ENCODE results near the gene ANG. TPM values are rescaled to one million over a fixed set of nuclear protein-coding genes. Genes with fewer than 3 reads are reported as not detected.

Gene ANG
- polyA plus RNA-seq, 3 donors: 9.8 to 55.7 (median 31.4) TPM

DNA sequence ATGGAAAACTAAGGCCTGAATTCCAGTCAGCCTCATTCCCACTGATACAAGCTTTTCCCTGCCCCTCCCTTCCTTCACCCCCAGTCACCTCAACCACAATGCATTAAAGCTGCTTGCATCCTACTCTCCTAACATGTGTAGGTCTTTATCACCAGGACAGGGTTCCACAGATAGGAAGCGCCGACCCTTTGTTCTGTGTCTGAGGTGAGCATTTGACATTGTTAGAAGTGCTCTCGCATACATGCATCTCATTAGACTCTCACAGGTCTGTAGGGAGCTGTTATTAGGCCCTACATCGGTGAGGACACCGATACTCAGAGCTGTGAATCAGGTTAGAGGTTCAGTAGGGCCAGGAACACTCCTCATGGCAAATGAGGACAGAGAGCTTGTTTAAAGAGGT, 43.9 kb downstream of the ANG start:
- TF ChIP-seq, protein P1, sequence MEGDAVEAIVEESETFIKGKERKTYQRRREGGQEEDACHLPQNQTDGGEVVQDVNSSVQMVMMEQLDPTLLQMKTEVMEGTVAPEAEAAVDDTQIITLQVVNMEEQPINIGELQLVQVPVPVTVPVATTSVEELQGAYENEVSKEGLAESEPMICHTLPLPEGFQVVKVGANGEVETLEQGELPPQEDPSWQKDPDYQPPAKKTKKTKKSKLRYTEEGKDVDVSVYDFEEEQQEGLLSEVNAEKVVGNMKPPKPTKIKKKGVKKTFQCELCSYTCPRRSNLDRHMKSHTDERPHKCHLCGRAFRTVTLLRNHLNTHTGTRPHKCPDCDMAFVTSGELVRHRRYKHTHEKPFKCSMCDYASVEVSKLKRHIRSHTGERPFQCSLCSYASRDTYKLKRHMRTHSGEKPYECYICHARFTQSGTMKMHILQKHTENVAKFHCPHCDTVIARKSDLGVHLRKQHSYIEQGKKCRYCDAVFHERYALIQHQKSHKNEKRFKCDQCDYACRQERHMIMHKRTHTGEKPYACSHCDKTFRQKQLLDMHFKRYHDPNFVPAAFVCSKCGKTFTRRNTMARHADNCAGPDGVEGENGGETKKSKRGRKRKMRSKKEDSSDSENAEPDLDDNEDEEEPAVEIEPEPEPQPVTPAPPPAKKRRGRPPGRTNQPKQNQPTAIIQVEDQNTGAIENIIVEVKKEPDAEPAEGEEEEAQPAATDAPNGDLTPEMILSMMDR (IDR thresholded peaks at IDR 0.05): no peak
- H3K4me2 ChIP-seq (replicated peaks; ENCODE audit: extremely low read depth, low read length, poor library complexity, severe bottlenecking): no peak overlapping the region
- H3K4me3 ChIP-seq (replicated peaks in 1 of 3; ENCODE audit: low read depth in 2 of 3, low read length in 3 of 3): no peak overlapping the region
- H4K20me1 ChIP-seq (ENCODE audit: insufficient read depth, low read length): no peaks in the 10 kb centered on the region
- Mint-ChIP-seq H3K4me1 (peaks cover 17% of the 10 kb centered on the region), H3K9me3 (no peaks in the 10 kb centered on the region), H3K27ac (peak overlapping the region in 2 of 7 donors; percentile 33 to 56), H3K27me3 (ENCODE audit: low read depth in 3 of 3) (peaks cover 2 to 10% (median 3%) of the 10 kb centered on the region in 3 donors), H3K4me3 (no peak overlapping the region), H3K36me3 (peaks cover 0 to 1% of the 10 kb centered on the region in 2 donors)
- H3K27ac ChIP-seq (ENCODE audit: low read depth in 1 of 2, low read length in 2 of 2): no peak overlapping the region
- no peak for DNase-seq
- no peaks in the 10 kb centered on the region for H3K9me3 ChIP-seq (replicated peaks in 1 of 2; ENCODE audit: control insufficient read depth in 1 of 2, insufficient read depth in 1 of 2, low read length in 2 of 2)
- H3K9ac ChIP-seq (ENCODE audit: insufficient read depth, low read length, poor library complexity, severe bottlenecking): no peak overlapping the region
- intact Hi-C loops (cut with micrococcal nuclease): no loop called here
- no peaks in the 10 kb centered on the region for H3K27me3 ChIP-seq (ENCODE audit: control insufficient read depth in 2 of 2, insufficient read depth in 2 of 2, low read length in 2 of 2)
- peaks cover 12 to 14% of the 10 kb centered on the region in 2 donors for H3K4me1 ChIP-seq (ENCODE audit: control insufficient read depth in 1 of 2, insufficient read depth in 2 of 2, low read length in 2 of 2)
- no CpG with 5 or more reads among the region's 5 CpGs for WGBS (ENCODE audit: insufficient coverage)
- H3K79me2 ChIP-seq (ENCODE audit: insufficient read depth, low read length): no peaks in the 10 kb centered on the region
- H3K36me3 ChIP-seq (replicated peaks in 1 of 2; ENCODE audit: control insufficient read depth in 1 of 2, insufficient read depth in 2 of 2, low read length in 2 of 2): no peaks in the 10 kb centered on the region
- no peak overlapping the region for H2AFZ ChIP-seq (ENCODE audit: insufficient read depth, low read depth, low read length, poor library complexity, severe bottlenecking)

DNA sequence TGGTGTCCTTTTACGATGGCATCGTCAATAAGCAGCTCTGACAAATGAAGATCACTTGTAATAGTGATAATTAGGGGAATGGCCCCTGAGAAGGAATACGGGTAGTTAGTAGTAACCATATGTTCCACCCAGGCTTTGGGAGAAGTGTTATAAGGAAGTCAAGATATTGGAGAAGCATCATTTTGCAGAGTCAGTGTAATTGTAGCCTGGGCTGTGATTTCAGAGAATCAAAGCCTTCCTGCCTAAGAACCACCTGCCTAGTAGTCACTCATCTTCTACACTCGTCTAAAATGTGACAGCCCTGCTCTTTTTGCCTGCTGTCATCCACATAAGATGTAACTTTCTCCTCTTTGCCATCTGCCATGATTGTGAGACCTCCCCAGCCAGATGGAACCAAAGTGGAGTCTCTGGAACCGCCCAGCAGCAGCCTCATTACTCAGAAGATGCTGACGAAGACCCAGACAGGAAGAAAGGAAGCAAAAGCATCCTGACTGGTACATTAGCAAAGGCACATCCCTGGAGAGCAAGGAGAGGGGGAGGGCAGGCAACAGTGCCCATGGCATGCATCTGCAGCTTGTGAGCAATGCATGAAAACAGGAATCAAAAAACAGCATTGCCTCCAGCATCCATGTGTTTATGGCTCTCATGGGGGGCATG, 44.5 kb downstream of the ANG start:
- peaks cover 2 to 10% (median 3%) of the 10 kb centered on the region in 3 donors for H3K27me3 Mint-ChIP-seq (ENCODE audit: low read depth in 3 of 3)
- 43% methylated on average over 5 of the region's 6 CpGs for WGBS (ENCODE audit: insufficient coverage)
- no peaks in the 10 kb centered on the region for H3K79me2 ChIP-seq (ENCODE audit: insufficient read depth, low read length)
- H3K9me3 ChIP-seq (replicated peaks in 1 of 2; ENCODE audit: control insufficient read depth in 1 of 2, insufficient read depth in 1 of 2, low read length in 2 of 2): no peaks in the 10 kb centered on the region
- peaks cover 17% of the 10 kb centered on the region for H3K4me1 Mint-ChIP-seq
- H3K36me3 Mint-ChIP-seq: peaks cover 0 to 1% of the 10 kb centered on the region in 2 donors
- DNase-seq: peak; percentile 29 to 51 (median 35)
- peak overlapping the region; percentile 9 to 88 (median 79) for H3K27ac Mint-ChIP-seq
- H3K27me3 ChIP-seq (ENCODE audit: control insufficient read depth in 2 of 2, insufficient read depth in 2 of 2, low read length in 2 of 2): no peaks in the 10 kb centered on the region
- TF ChIP-seq, protein P1 (IDR thresholded peaks at IDR 0.05): no peak
- no peak overlapping the region for H3K4me3 ChIP-seq (replicated peaks in 1 of 3; ENCODE audit: low read depth in 2 of 3, low read length in 3 of 3)
- no peaks in the 10 kb centered on the region for H3K36me3 ChIP-seq (replicated peaks in 1 of 2; ENCODE audit: control insufficient read depth in 1 of 2, insufficient read depth in 2 of 2, low read length in 2 of 2)
- H2AFZ ChIP-seq (ENCODE audit: insufficient read depth, low read depth, low read length, poor library complexity, severe bottlenecking): no peak overlapping the region
- H3K9me3 Mint-ChIP-seq: no peaks in the 10 kb centered on the region
- peak overlapping the region; percentile 17 to 34 for H3K27ac ChIP-seq (ENCODE audit: low read depth in 1 of 2, low read length in 2 of 2)
- no peak overlapping the region for H3K4me2 ChIP-seq (replicated peaks; ENCODE audit: extremely low read depth, low read length, poor library complexity, severe bottlenecking)
- peaks cover 12 to 14% of the 10 kb centered on the region in 2 donors for H3K4me1 ChIP-seq (ENCODE audit: control insufficient read depth in 1 of 2, insufficient read depth in 2 of 2, low read length in 2 of 2)
- intact Hi-C loops (cut with micrococcal nuclease): no loop called here
- H4K20me1 ChIP-seq (ENCODE audit: insufficient read depth, low read length): no peaks in the 10 kb centered on the region
- H3K9ac ChIP-seq (ENCODE audit: insufficient read depth, low read length, poor library complexity, severe bottlenecking): no peak overlapping the region
- no peak overlapping the region for H3K4me3 Mint-ChIP-seq

All from CD14-positive monocyte (primary cell).